GM12878 (cell line): Measurements from ENCODE around the gene GPR153. TPM values are rescaled to one million over a fixed set of nuclear protein-coding genes. Genes with fewer than 3 reads are reported as not detected.

ENCODE experiments used
- ATAC-seq: fragments of 200-7000 bp; cut with Tn5 transposase; 3 replicates; pipeline ENCODE4 v1.9.1; 2020; ENCODE audit warnings: mild to moderate bottlenecking, moderate library complexity
- BruUV-seq: library from RNA; stranded (reverse); fragments of 400-500 nt; replicated peaks from 2 replicates; lab custom pipeline; 2021; lab: Mats Ljungman, UMichigan
- CTCF ChIA-PET: fragments of 300-600 bp; sonication (Branson Sonifier 250); formaldehyde crosslinking; extraction: SDS; loops from one replicate; lab custom pipeline; 2021; ENCODE audit warnings: inconsistent platforms; lab: Yijun Ruan, JAX
- POLR2A ChIA-PET: fragments of 350-600 bp; formaldehyde crosslinking; extraction: SDS; loops from one replicate; lab custom pipeline; 2021; ENCODE audit warnings: inconsistent platforms; lab: Charles Lee
- RAD21 ChIA-PET: fragments of 300-600 bp; sonication (Branson Sonifier 250); formaldehyde crosslinking; loops from one replicate; lab custom pipeline; 2023; ENCODE audit warnings: antibody characterized with exemption; ENCODE audit not compliant: unreplicated experiment; lab: Charles Lee
- SMC1A ChIA-PET: fragments of 300-600 bp; sonication (Branson Sonifier 250); formaldehyde crosslinking; loops from one replicate; lab custom pipeline; 2023; ENCODE audit not compliant: unreplicated experiment, uncharacterized antibody; lab: Charles Lee
- DNase-seq: peaks from one replicate; pipeline ENCODE4 v3.0.0-alpha.2; 2011; ENCODE audit warnings: low read depth, low spot score
- FAIRE-seq: peaks from 3 replicates; lab custom pipeline; 2011; peaks lifted over from hg19 to GRCh38; lab: Jason Lieb, UNC
- H2AFZ ChIP-seq: 2 replicates; pipeline ENCODE4 v1.6.0; 2011; ENCODE audit warnings: low read depth, low read length, control low read depth; ENCODE audit not compliant: control insufficient read depth
- H3K27ac ChIP-seq: 2 replicates; pipeline ENCODE4 v1.5.1; 2011; ENCODE audit warnings: control low read depth; ENCODE audit not compliant: control insufficient read depth, insufficient read depth
- H3K27me3 ChIP-seq, 2 experiments: replicated peaks in 1 of 2; 2 replicates each; pipeline versions ENCODE4 v1.6.0 to v1.6.1; 2011; ENCODE audit warnings: low read length in 1 of 2; ENCODE audit not compliant: control insufficient read depth in 2 of 2, insufficient read depth in 2 of 2
- H3K36me3 ChIP-seq, 2 experiments: 2 replicates each; pipeline ENCODE4 v1.5.1; 2011; ENCODE audit warnings: low read length in 1 of 2; ENCODE audit not compliant: control insufficient read depth in 2 of 2, insufficient read depth in 2 of 2
- H3K4me1 ChIP-seq: 2 replicates; pipeline ENCODE4 v1.6.1; 2011; ENCODE audit warnings: mild to moderate bottlenecking, low read length, moderate library complexity, mixed read lengths; ENCODE audit not compliant: control insufficient read depth, insufficient read depth
- H3K4me2 ChIP-seq: 2 replicates; pipeline ENCODE4 v1.6.0; 2011; ENCODE audit warnings: control low read depth; ENCODE audit not compliant: control insufficient read depth, insufficient read depth
- H3K4me3 ChIP-seq: fragments of 200-600 bp; sonication (generic); 2 replicates; pipeline ENCODE4 v1.5.1; 2016
- H3K79me2 ChIP-seq: 2 replicates; pipeline ENCODE4 v1.6.0; 2011; ENCODE audit warnings: low read length; ENCODE audit not compliant: control insufficient read depth, insufficient read depth
- H3K9ac ChIP-seq: 2 replicates; pipeline ENCODE4 v1.8.0; 2011; ENCODE audit warnings: low read length, control low read depth, mixed read lengths; ENCODE audit not compliant: control insufficient read depth, insufficient read depth
- H3K9me3 ChIP-seq: replicated peaks from 3 replicates; pipeline ENCODE4 v1.5.1; 2011; ENCODE audit warnings: mild to moderate bottlenecking, low read length; ENCODE audit not compliant: control insufficient read depth, insufficient read depth
- H4K20me1 ChIP-seq: 2 replicates; pipeline ENCODE4 v1.6.0; 2011; ENCODE audit not compliant: control insufficient read depth, insufficient read depth
- BHLHE40 ChIP-seq, 2 experiments: fragments of 450-650 bp in 1 of 2; IDR thresholded peaks; 2 replicates each; pipeline ENCODE4 v1.6.1; 2011 to 2017; ENCODE audit warnings: low read depth in 2 of 2, borderline replicate concordance in 1 of 2, improper control_type of control experiment in 1 of 2, low read length in 1 of 2, mild to moderate bottlenecking in 1 of 2
- ELK1 ChIP-seq: IDR thresholded peaks from 2 replicates; pipeline ENCODE4 v1.6.1; 2012; ENCODE audit warnings: low read depth, low read length, improper control_type of control experiment
- KLF5 ChIP-seq: fragments of 450-650 bp; IDR thresholded peaks from 2 replicates; pipeline ENCODE4 v1.6.1; 2014; ENCODE audit warnings: mild to moderate bottlenecking; ENCODE audit not compliant: partially characterized antibody
- MXI1 ChIP-seq: fragments of 150-350 bp; IDR thresholded peaks from 2 replicates; pipeline ENCODE4 v1.6.1; 2011; ENCODE audit warnings: low read depth, mild to moderate bottlenecking, inconsistent platforms, low read length, improper control_type of control experiment
- MYC ChIP-seq: IDR thresholded peaks from 2 replicates; pipeline ENCODE4 v1.6.1; 2011; ENCODE audit warnings: mild to moderate bottlenecking, low read length, moderate library complexity, inconsistent platforms; ENCODE audit not compliant: insufficient read depth, insufficient replicate concordance, insufficient read length, severe bottlenecking
- NFXL1 ChIP-seq: fragments of 450-650 bp; IDR thresholded peaks from 2 replicates; pipeline ENCODE4 v1.6.1; 2017; ENCODE audit warnings: antibody characterized with exemption, mild to moderate bottlenecking, borderline replicate concordance
- SUPT20H ChIP-seq: IDR thresholded peaks from 2 replicates; pipeline ENCODE4 v1.6.1; 2011; ENCODE audit warnings: low read depth, mild to moderate bottlenecking, low read length, moderate library complexity, borderline replicate concordance; ENCODE audit not compliant: control insufficient read depth
- ZNF207 ChIP-seq: fragments of 450-650 bp; IDR thresholded peaks from 2 replicates; pipeline ENCODE4 v1.6.1; 2014; ENCODE audit warnings: antibody characterized with exemption, mild to moderate bottlenecking, borderline replicate concordance
- ZNF592 ChIP-seq: fragments of 450-650 bp; IDR thresholded peaks from 2 replicates; pipeline ENCODE4 v1.6.1; 2017; ENCODE audit warnings: mild to moderate bottlenecking, moderate library complexity
- ZZZ3 ChIP-seq: IDR thresholded peaks from 2 replicates; pipeline ENCODE4 v1.6.1; 2011; ENCODE audit warnings: low read depth; ENCODE audit not compliant: control insufficient read depth, insufficient read length
- WGBS: methylation state at CpG from one replicate; pipeline ENCODE4 v1.1.6; 2016; ENCODE audit warnings: low lambda C conversion rate; ENCODE audit not compliant: insufficient replicate concordance, insufficient coverage; ENCODE audit errors: missing lambda C conversion rate; 5-methylcytosine and 5-hydroxymethylcytosine counted together
- in situ Hi-C: fragments of 300-500 bp; cut with MboI; formaldehyde crosslinking; loops from 9 replicates; pipeline ENCODE4 v1.14.3; 2018; ENCODE audit warnings: mixed read lengths
- intact Hi-C: fragments of 100-400 bp; cut with micrococcal nuclease; formaldehyde crosslinking; loops from one replicate; pipeline ENCODE4 v1.14.2; 2022; ENCODE audit not compliant: unreplicated experiment
- polyA plus RNA-seq, 11 experiments: library from polyadenylated mRNA; depleted of rRNA in 4 of 11; unstranded in 6 of 11; stranded (reverse) in 5 of 11; fragments of >200 nt; fragmentation: Nextera tagmentation in 4 of 11; fragmentation: Illumina TruSeq in 1 of 11; extraction: Ambion mirVana in 4 of 11; extraction: Trizol in 1 of 11; gene quantifications; 1 replicate in 1 of 11; 2 replicates in 10 of 11; pipeline versions ENCODE4 v1.2.1 to v1.2.3, GENCODE V29; 2011 to 2016; ENCODE audit warnings: inconsistent platforms in 2 of 11, missing spikeins in 2 of 11, low read depth in 1 of 11
- total RNA-seq, 4 experiments: library from RNA; depleted of rRNA in 3 of 4; stranded (reverse); fragments of >200 nt in 3 of 4; fragmentation: Illumina TruSeq in 1 of 4; extraction: Trizol in 1 of 4; gene quantifications; 2 replicates each; pipeline versions ENCODE4 v1.2.1 to v1.2.3, GENCODE V29; 2013 to 2021
- TF ChIP-seq, protein P1 (sequence below): fragments of 450-650 bp; formaldehyde crosslinking; IDR thresholded peaks from 2 replicates; pipeline ENCODE4 v1.4.0; 2022; ENCODE audit warnings: mild to moderate bottlenecking, moderate library complexity
- TF ChIP-seq, protein P2 (sequence below): fragments of 450-650 bp; IDR thresholded peaks from 2 replicates; pipeline ENCODE4 v1.6.1; 2017; ENCODE audit warnings: antibody characterized with exemption, mild to moderate bottlenecking, moderate library complexity

The GPR153 gene
- total and polyA plus RNA-seq, 10 of the 15 experiments (the other 5 are each of a cell fraction or from before 2014, with no cell fraction given), result 0.04 to 2.2 (median 0.54) TPM

- BruUV-seq, result no TSS peak
- Histone ChIP-seq H3K27me3 (no peaks in the 10 kb centered on the region), H3K4me1 (peaks cover 4% of the 10 kb centered on the region; the same call in 1 of the 2 replicates), H3K9ac (no peak overlapping the region), H3K9me3 (no peaks in the 10 kb centered on the region; the same call in 2 of the 3 replicates), H3K4me2 (no peak overlapping the region), H3K4me3 (no peak overlapping the region), H4K20me1 (no peaks in the 10 kb centered on the region), H2AFZ (no peak overlapping the region), H3K36me3 (peaks cover 0 to 3% of the 10 kb centered on the region in 2 experiments; a peak in 3 of 4 replicates), H3K79me2 (no peaks in the 10 kb centered on the region), H3K27ac (no peak overlapping the region)
- ATAC-seq (no peak), DNase-seq (no peak), FAIRE-seq (no peak)
- in situ Hi-C loops, result no loop called here
- POLR2A ChIA-PET, result no interaction called here
- CTCF ChIA-PET, result no interaction called here
- SMC1A ChIA-PET, result no interaction called here
- RAD21 ChIA-PET, result no interaction called here
- 82% methylated on average over 7 of the region's 7 CpGs for WGBS
- intact Hi-C loops, result no loop called here
- TF ChIP-seq SUPT20H (no peak), NFXL1 (no peak), KLF5 (no peak), BHLHE40 (IDR thresholded peaks at IDR 0.05; ENCODE audit: borderline replicate concordance in 1 of 2, low read depth in 2 of 2, low read length in 1 of 2) (no peak), ELK1 (no peak), MXI1 (no peak), ZNF207 (no peak), ZZZ3 (no peak), MYC (no peak), ZNF592 (no peak)
- TF ChIP-seq, protein P1, sequence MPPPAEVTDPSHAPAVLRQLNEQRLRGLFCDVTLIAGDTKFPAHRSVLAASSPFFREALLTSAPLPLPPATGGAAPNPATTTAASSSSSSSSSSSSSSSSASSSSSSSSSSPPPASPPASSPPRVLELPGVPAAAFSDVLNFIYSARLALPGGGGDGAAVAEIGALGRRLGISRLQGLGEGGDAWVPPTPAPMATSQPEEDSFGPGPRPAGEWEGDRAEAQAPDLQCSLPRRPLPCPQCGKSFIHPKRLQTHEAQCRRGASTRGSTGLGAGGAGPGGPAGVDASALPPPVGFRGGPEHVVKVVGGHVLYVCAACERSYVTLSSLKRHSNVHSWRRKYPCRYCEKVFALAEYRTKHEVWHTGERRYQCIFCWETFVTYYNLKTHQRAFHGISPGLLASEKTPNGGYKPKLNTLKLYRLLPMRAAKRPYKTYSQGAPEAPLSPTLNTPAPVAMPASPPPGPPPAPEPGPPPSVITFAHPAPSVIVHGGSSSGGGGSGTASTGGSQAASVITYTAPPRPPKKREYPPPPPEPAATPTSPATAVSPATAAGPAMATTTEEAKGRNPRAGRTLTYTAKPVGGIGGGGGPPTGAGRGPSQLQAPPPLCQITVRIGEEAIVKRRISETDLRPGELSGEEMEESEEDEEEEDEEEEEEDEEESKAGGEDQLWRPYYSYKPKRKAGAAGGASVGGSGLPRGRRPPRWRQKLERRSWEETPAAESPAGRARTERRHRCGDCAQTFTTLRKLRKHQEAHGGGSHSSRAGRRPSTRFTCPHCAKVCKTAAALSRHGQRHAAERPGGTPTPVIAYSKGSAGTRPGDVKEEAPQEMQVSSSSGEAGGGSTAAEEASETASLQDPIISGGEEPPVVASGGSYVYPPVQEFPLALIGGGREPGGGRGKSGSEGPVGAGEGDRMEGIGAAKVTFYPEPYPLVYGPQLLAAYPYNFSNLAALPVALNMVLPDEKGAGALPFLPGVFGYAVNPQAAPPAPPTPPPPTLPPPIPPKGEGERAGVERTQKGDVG (CRISPR knock-in tag), result no peak
- TF ChIP-seq, protein P2, sequence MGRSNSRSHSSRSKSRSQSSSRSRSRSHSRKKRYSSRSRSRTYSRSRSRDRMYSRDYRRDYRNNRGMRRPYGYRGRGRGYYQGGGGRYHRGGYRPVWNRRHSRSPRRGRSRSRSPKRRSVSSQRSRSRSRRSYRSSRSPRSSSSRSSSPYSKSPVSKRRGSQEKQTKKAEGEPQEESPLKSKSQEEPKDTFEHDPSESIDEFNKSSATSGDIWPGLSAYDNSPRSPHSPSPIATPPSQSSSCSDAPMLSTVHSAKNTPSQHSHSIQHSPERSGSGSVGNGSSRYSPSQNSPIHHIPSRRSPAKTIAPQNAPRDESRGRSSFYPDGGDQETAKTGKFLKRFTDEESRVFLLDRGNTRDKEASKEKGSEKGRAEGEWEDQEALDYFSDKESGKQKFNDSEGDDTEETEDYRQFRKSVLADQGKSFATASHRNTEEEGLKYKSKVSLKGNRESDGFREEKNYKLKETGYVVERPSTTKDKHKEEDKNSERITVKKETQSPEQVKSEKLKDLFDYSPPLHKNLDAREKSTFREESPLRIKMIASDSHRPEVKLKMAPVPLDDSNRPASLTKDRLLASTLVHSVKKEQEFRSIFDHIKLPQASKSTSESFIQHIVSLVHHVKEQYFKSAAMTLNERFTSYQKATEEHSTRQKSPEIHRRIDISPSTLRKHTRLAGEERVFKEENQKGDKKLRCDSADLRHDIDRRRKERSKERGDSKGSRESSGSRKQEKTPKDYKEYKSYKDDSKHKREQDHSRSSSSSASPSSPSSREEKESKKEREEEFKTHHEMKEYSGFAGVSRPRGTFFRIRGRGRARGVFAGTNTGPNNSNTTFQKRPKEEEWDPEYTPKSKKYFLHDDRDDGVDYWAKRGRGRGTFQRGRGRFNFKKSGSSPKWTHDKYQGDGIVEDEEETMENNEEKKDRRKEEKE, result no peak
Measured at GRCh38 chr1:6302568-6302967, 41.7 kb upstream of the GPR153 start.
